Hepatocyte (in vitro differentiated cells): Measurements from ENCODE around the gene RALB. TPM values are rescaled to one million over a fixed set of nuclear protein-coding genes. Genes with fewer than 3 reads are reported as not detected.
"Not testable (repeated sequence)": the region's sequence is repeated elsewhere in the genome, so short reads cannot be mapped to it uniquely, and the experiment has no call there.

Experiments used
- DNase-seq: peaks from one replicate; pipeline ENCODE4 v3.0.0-alpha.2; 2016; ENCODE audit warnings: low spot score
- H2AFZ ChIP-seq: fragments of 200-600 bp; sonication (generic); 2 replicates; pipeline ENCODE4 v1.6.0; 2016; ENCODE audit warnings: antibody characterized with exemption, mild to moderate bottlenecking
- H3K27ac ChIP-seq: fragments of 200-600 bp; sonication (generic); 2 replicates; pipeline ENCODE4 v1.5.1; 2016; ENCODE audit warnings: mild to moderate bottlenecking
- H3K27me3 ChIP-seq: fragments of 200-600 bp; sonication (generic); 2 replicates; pipeline ENCODE4 v1.6.1; 2016
- H3K36me3 ChIP-seq: fragments of 200-600 bp; sonication (generic); replicated peaks from 2 replicates; pipeline ENCODE4 v1.5.1; 2016; ENCODE audit warnings: low read depth; ENCODE audit not compliant: insufficient read depth
- H3K4me1 ChIP-seq: fragments of 200-600 bp; sonication (generic); 2 replicates; pipeline ENCODE4 v1.5.1; 2016; ENCODE audit warnings: mild to moderate bottlenecking, moderate library complexity; ENCODE audit not compliant: insufficient read depth
- H3K4me2 ChIP-seq: fragments of 200-600 bp; sonication (generic); 2 replicates; pipeline ENCODE4 v1.6.0; 2016
- H3K4me3 ChIP-seq: fragments of 200-600 bp; sonication (generic); 2 replicates; pipeline ENCODE4 v1.5.1; 2016; ENCODE audit warnings: mild to moderate bottlenecking
- H3K79me2 ChIP-seq: fragments of 200-600 bp; sonication (generic); 2 replicates; pipeline ENCODE4 v1.6.0; 2017; ENCODE audit warnings: mild to moderate bottlenecking
- H3K9me2 ChIP-seq: fragments of 200-600 bp; sonication (generic); replicated peaks from 2 replicates; pipeline ENCODE4 v1.6.0; 2017; ENCODE audit warnings: mild to moderate bottlenecking; ENCODE audit not compliant: insufficient read depth
- H3K9me3 ChIP-seq: fragments of 200-600 bp; sonication (generic); 2 replicates; pipeline ENCODE4 v1.5.1; 2016; ENCODE audit warnings: low read depth, mild to moderate bottlenecking
- H4K20me1 ChIP-seq: fragments of 200-600 bp; sonication (generic); 2 replicates; pipeline ENCODE4 v1.6.0; 2016; ENCODE audit warnings: mild to moderate bottlenecking; ENCODE audit not compliant: insufficient read depth, poor library complexity, severe bottlenecking
- EZH2 ChIP-seq: fragments of 200-600 bp; sonication (generic); IDR thresholded peaks from 2 replicates; pipeline ENCODE4 v1.6.1; 2016; ENCODE audit warnings: antibody characterized with exemption, mild to moderate bottlenecking, borderline replicate concordance
- EZH2phosphoT487 ChIP-seq: fragments of 200-600 bp; sonication (generic); IDR thresholded peaks from one replicate; pipeline ENCODE4 v1.6.1; 2018; ENCODE audit warnings: antibody characterized with exemption, mild to moderate bottlenecking, low read depth, moderate library complexity; ENCODE audit not compliant: unreplicated experiment, severe bottlenecking
- WGBS: methylation state at CpG from one replicate; pipeline ENCODE4 v1.1.6; 2016; ENCODE audit warnings: low lambda C conversion rate; ENCODE audit errors: missing lambda C conversion rate; 5-methylcytosine and 5-hydroxymethylcytosine counted together
- polyA plus RNA-seq: library from polyadenylated mRNA; unstranded; fragments of >200 nt; fragmentation: Nextera tagmentation; extraction: Ambion mirVana; gene quantifications from 2 replicates; pipeline ENCODE4 v1.2.1, GENCODE V29; 2016
- total RNA-seq: library from RNA; depleted of rRNA; stranded (reverse); fragments of >200 nt; gene quantifications from 2 replicates; pipeline ENCODE4 v1.2.3, GENCODE V29; 2014
- TF ChIP-seq, protein P1 (sequence below): fragments of 200-600 bp; sonication (generic); IDR thresholded peaks from 2 replicates; pipeline ENCODE4 v1.5.1; 2016; ENCODE audit warnings: antibody characterized with exemption, mild to moderate bottlenecking; ENCODE audit not compliant: poor library complexity

The RALB gene
- total and polyA plus RNA-seq, 2 experiments from 2014 or later, result 68.2 to 74.4 TPM

DNA sequence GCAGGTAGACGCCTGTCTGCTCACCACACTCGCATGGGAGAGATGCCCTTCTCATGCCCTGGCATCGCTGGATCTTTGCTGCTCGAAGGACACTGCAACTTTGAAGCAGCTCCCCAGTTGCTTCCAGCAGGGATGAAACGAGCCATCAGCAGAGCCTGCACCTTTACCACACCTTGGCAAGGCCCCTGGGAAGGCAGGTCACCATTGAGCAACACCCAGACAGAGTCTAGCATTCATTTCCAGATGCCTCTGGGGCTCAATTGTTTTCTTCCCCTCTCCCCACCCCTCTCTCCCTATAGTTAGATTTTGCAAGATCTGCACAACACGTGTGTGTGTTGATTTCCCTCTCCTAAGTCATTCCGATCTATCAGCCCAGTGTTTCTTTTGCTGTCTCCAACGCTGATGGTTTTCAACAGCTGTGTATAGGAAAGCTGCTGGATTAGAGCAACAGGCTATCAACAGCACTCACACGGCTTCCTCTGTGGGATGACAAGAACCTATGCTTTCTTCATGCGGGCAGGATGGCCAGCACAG, 67.7 kb downstream of the RALB start:
- no peak overlapping the region for H2AFZ ChIP-seq
- H3K4me2 ChIP-seq, result no peak overlapping the region
- no peaks in the 10 kb centered on the region for H3K36me3 ChIP-seq
- TF ChIP-seq EZH2 (no peak), EZH2phosphoT487 (no peak)
- TF ChIP-seq, protein P1, sequence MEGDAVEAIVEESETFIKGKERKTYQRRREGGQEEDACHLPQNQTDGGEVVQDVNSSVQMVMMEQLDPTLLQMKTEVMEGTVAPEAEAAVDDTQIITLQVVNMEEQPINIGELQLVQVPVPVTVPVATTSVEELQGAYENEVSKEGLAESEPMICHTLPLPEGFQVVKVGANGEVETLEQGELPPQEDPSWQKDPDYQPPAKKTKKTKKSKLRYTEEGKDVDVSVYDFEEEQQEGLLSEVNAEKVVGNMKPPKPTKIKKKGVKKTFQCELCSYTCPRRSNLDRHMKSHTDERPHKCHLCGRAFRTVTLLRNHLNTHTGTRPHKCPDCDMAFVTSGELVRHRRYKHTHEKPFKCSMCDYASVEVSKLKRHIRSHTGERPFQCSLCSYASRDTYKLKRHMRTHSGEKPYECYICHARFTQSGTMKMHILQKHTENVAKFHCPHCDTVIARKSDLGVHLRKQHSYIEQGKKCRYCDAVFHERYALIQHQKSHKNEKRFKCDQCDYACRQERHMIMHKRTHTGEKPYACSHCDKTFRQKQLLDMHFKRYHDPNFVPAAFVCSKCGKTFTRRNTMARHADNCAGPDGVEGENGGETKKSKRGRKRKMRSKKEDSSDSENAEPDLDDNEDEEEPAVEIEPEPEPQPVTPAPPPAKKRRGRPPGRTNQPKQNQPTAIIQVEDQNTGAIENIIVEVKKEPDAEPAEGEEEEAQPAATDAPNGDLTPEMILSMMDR, result no peak
- H3K79me2 ChIP-seq, result no peaks in the 10 kb centered on the region
- WGBS, result 72% methylated on average over 10 of the region's 10 CpGs
- no peak for DNase-seq
- no peaks in the 10 kb centered on the region for H3K4me1 ChIP-seq
- no peaks in the 10 kb centered on the region for H4K20me1 ChIP-seq
- no peaks in the 10 kb centered on the region for H3K9me3 ChIP-seq
- H3K27ac ChIP-seq, result no peak overlapping the region
- no peak overlapping the region for H3K4me3 ChIP-seq
- H3K27me3 ChIP-seq, result no peaks in the 10 kb centered on the region
- H3K9me2 ChIP-seq, result no peaks in the 10 kb centered on the region

DNA sequence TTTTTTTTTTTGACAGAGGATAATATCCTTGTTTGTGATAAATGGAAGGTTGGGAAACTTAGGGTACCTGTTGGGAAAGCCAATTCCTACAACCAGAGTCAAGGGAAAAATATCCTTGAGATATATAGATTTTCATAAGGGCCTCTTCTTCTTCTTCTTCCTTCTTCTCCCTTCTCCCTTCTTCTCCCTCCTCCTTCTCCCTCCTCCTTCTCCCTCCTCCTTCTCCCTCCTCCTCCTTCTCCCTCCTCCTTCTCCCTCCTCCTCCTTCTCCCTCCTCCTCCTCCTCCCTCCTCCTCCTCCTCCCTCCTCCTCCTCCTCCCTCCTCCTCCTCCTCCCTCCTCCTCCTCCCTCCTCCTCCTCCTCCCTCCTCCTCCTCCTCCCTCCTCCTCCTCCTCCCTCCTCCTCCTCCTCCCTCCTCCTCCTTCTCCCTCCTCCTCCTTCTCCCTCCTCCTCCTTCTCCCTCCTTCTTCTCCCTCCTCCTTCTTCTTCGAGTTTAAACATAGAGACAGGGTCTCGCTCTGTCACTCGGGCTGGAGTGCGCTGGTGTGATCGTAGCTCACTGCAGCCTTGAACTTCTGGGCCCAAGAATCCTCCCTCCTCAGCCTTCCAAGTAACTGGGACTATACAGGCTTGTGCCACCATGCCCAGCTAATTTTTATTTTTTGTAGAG, 68.4 kb downstream of the RALB start:
- H3K9me3 ChIP-seq, DNase-seq, H3K27ac ChIP-seq, H4K20me1 ChIP-seq, H3K4me1 ChIP-seq, H3K79me2 ChIP-seq, H3K4me2 ChIP-seq, H3K27me3 ChIP-seq, H3K4me3 ChIP-seq, H2AFZ ChIP-seq, H3K9me2 ChIP-seq, H3K36me3 ChIP-seq: not testable (repeated sequence)
- 87% methylated on average over 5 of the region's 5 CpGs for WGBS

DNA sequence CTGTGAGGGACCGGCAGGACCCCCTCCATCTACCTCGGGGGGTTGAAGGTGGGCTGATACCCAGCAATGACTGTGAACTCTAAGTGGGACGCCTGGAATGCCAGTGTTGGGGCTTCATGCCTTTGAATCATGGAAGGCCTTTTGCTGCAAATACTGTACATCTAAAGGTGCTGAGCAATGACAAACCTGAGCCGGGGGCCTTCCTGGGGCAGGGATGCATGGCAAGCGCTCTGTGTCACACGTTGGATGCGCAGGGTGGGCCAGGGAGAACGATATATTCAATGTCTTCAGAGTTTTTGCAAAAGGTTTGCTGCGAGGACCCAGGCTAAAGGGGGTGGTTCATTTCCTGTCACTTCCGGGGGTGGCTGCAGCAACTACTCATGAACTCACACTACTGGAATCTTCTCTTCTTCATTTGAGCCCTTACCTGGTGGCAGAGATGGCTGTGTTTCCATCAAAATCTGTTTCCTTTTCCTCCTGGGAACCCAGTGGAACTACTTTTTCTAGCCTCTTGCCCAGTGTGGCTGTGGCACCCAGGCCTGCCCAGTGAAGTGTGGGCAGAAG, 69.2 kb downstream of the RALB start:
- H3K27me3 ChIP-seq, result no peaks in the 10 kb centered on the region

DNA sequence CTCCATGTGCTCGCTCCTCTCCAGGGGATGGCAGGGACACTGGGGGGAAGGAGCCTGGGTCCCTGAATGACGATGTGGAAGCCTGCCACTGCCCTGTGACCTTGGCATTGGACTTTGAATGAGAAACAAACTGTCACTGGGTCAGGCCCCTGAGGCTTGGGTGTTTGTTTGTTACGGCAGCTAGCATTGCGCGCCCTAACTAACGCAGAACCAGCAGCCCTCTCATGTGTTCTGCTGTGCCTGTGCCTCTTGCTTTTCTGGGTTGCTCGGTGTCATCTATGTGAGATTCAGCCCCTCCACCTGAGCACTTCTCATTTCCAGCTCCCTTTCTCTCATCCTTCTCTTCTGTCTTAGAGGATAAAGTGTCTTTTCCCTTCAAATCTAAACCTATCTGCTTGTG, 69.7 kb downstream of the RALB start:
- TF ChIP-seq EZH2 (no peak), EZH2phosphoT487 (no peak)
- TF ChIP-seq, protein P1, result no peak
- no peaks in the 10 kb centered on the region for H3K36me3 ChIP-seq
- H3K27me3 ChIP-seq, result no peaks in the 10 kb centered on the region
- DNase-seq, result no peak
- no peak overlapping the region for H3K4me3 ChIP-seq
- H4K20me1 ChIP-seq, result no peaks in the 10 kb centered on the region
- H3K4me2 ChIP-seq, result no peak overlapping the region
- WGBS, result 94% methylated on average over 7 of the region's 7 CpGs
- no peaks in the 10 kb centered on the region for H3K79me2 ChIP-seq
- H3K27ac ChIP-seq, result no peak overlapping the region
- H2AFZ ChIP-seq, result no peak overlapping the region
- H3K4me1 ChIP-seq, result no peaks in the 10 kb centered on the region
- no peaks in the 10 kb centered on the region for H3K9me2 ChIP-seq
- H3K9me3 ChIP-seq, result no peaks in the 10 kb centered on the region

More for the DNA sequence above, 69.2 kb downstream of the RALB start:
- TF ChIP-seq EZH2phosphoT487 (no peak), EZH2 (no peak)
- TF ChIP-seq, protein P1, result no peak
- Histone ChIP-seq H3K79me2 (no peaks in the 10 kb centered on the region), H3K9me3 (no peaks in the 10 kb centered on the region), H3K4me1 (no peaks in the 10 kb centered on the region), H4K20me1 (no peaks in the 10 kb centered on the region), H3K4me2 (no peak overlapping the region), H3K36me3 (no peaks in the 10 kb centered on the region), H3K4me3 (no peak overlapping the region), H3K27ac (no peak overlapping the region), H3K9me2 (no peaks in the 10 kb centered on the region), H2AFZ (no peak overlapping the region)
- DNase-seq, result no peak
- 94% methylated on average over 10 of the region's 10 CpGs for WGBS
